ENCODE measurements around the gene KLK14. TPM values are rescaled to one million over a fixed set of nuclear protein-coding genes. Genes with fewer than 3 reads are reported as not detected.

Gene KLK14
- total and polyA plus RNA-seq, 10 of the 15 experiments (the other 5 are each of a cell fraction or from before 2014, with no cell fraction given) = not detected

- in situ Hi-C loops (cut with MboI) = loop anchor here (10.0 kb wide), 1 partner anchor 164 kb away; no protein-coding TSS in a partner anchor
- FAIRE-seq (no peak), DNase-seq (ENCODE audit: low read depth, low spot score) (no peak), ATAC-seq (no peak)
- Histone ChIP-seq H3K4me3 (no peak overlapping the region), H3K27ac (ENCODE audit: control insufficient read depth, insufficient read depth) (no peak overlapping the region), H2AFZ (ENCODE audit: control insufficient read depth, low read depth, low read length) (no peak overlapping the region), H3K36me3 (ENCODE audit: control insufficient read depth in 2 of 2, insufficient read depth in 2 of 2, low read length in 1 of 2) (peaks cover 6% of the 10 kb centered on the region in 2 experiments; a peak in 3 of 4 replicates), H3K27me3 (replicated peaks in 1 of 2; ENCODE audit: control insufficient read depth in 2 of 2, insufficient read depth in 2 of 2, low read length in 1 of 2) (no peaks in the 10 kb centered on the region), H3K4me2 (ENCODE audit: control insufficient read depth, insufficient read depth) (no peak overlapping the region), H3K9me3 (replicated peaks; ENCODE audit: control insufficient read depth, insufficient read depth, low read length) (no peaks in the 10 kb centered on the region), H3K79me2 (ENCODE audit: control insufficient read depth, insufficient read depth, low read length) (no peaks in the 10 kb centered on the region), H3K4me1 (ENCODE audit: control insufficient read depth, insufficient read depth, low read length) (no peaks in the 10 kb centered on the region; the same call in 1 of the 2 replicates), H3K9ac (ENCODE audit: control insufficient read depth, insufficient read depth, low read length) (no peak overlapping the region), H4K20me1 (ENCODE audit: control insufficient read depth, insufficient read depth) (no peaks in the 10 kb centered on the region; the same call in 1 of the 2 replicates)
- POLR2A ChIA-PET = no interaction called here
- RAD21 ChIA-PET (ENCODE audit: unreplicated experiment) = no interaction called here
- SMC1A ChIA-PET (ENCODE audit: uncharacterized antibody, unreplicated experiment) = no interaction called here
- intact Hi-C loops (cut with micrococcal nuclease; ENCODE audit: unreplicated experiment) = no loop called here
- 96% methylated on average over 44 of the region's 78 CpGs for WGBS (ENCODE audit: insufficient coverage, insufficient replicate concordance, low lambda C conversion rate, missing lambda C conversion rate)
- BruUV-seq (replicated peaks) = no TSS peak
- CTCF ChIA-PET = interaction anchor here (0.6 kb wide), 1 partner anchor 174 kb away, joined by 4 read pairs; no protein-coding TSS in a partner anchor
- TF ChIP-seq CTCF (IDR thresholded peaks at IDR 0.05 in 2 of 3, conservative IDR thresholded peaks at IDR 0.05 in 1 of 3; ENCODE audit: control insufficient read depth in 2 of 3, extremely low read depth in 1 of 3, insufficient read depth in 1 of 3, low read depth in 3 of 3, low read length in 3 of 3) (no peak), FOS (IDR thresholded peaks at IDR 0.05; ENCODE audit: borderline replicate concordance, extremely low read depth, insufficient read length) (no peak), ASH2L (IDR thresholded peaks at IDR 0.05; ENCODE audit: borderline replicate concordance, low read depth) (no peak), POLR2A (IDR thresholded peaks at IDR 0.05; ENCODE audit: low read depth, low read length) (no peak), KLF5 (IDR thresholded peaks at IDR 0.05; ENCODE audit: partially characterized antibody) (no peak), NRF1 (conservative IDR thresholded peaks at IDR 0.05; ENCODE audit: low read depth, low read length) (no peak), MEF2B (IDR thresholded peaks at IDR 0.05; ENCODE audit: partially characterized antibody, poor library complexity, severe bottlenecking) (no peak), CBFB (IDR thresholded peaks at IDR 0.05; ENCODE audit: low read depth) (no peak), IRF4 (IDR thresholded peaks at IDR 0.05; ENCODE audit: low read depth, low read length) (no peak)
- TF ChIP-seq, protein P1, sequence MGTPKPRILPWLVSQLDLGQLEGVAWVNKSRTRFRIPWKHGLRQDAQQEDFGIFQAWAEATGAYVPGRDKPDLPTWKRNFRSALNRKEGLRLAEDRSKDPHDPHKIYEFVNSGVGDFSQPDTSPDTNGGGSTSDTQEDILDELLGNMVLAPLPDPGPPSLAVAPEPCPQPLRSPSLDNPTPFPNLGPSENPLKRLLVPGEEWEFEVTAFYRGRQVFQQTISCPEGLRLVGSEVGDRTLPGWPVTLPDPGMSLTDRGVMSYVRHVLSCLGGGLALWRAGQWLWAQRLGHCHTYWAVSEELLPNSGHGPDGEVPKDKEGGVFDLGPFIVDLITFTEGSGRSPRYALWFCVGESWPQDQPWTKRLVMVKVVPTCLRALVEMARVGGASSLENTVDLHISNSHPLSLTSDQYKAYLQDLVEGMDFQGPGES (IDR thresholded peaks at IDR 0.05) = no peak
- TF ChIP-seq, protein P2, sequence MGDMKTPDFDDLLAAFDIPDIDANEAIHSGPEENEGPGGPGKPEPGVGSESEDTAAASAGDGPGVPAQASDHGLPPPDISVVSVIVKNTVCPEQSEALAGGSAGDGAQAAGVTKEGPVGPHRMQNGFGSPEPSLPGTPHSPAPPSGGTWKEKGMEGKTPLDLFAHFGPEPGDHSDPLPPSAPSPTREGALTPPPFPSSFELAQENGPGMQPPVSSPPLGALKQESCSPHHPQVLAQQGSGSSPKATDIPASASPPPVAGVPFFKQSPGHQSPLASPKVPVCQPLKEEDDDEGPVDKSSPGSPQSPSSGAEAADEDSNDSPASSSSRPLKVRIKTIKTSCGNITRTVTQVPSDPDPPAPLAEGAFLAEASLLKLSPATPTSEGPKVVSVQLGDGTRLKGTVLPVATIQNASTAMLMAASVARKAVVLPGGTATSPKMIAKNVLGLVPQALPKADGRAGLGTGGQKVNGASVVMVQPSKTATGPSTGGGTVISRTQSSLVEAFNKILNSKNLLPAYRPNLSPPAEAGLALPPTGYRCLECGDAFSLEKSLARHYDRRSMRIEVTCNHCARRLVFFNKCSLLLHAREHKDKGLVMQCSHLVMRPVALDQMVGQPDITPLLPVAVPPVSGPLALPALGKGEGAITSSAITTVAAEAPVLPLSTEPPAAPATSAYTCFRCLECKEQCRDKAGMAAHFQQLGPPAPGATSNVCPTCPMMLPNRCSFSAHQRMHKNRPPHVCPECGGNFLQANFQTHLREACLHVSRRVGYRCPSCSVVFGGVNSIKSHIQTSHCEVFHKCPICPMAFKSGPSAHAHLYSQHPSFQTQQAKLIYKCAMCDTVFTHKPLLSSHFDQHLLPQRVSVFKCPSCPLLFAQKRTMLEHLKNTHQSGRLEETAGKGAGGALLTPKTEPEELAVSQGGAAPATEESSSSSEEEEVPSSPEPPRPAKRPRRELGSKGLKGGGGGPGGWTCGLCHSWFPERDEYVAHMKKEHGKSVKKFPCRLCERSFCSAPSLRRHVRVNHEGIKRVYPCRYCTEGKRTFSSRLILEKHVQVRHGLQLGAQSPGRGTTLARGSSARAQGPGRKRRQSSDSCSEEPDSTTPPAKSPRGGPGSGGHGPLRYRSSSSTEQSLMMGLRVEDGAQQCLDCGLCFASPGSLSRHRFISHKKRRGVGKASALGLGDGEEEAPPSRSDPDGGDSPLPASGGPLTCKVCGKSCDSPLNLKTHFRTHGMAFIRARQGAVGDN (IDR thresholded peaks at IDR 0.05) = no peak
Measured at GRCh38 chr19:51098365-51099046, 15.8 kb upstream of the KLK14 start.
